Hematopoietic multipotent progenitor cell treated with erythropoietin and hydrocortisone succinate and interleukin-3 and kit ligand, for 17 days (in vitro differentiated cells): ENCODE results near the gene HAVCR2.
"Not testable (repeated sequence)": the region's sequence is repeated elsewhere in the genome, so short reads cannot be mapped to it uniquely, and the experiment has no call there.

Experiments
- DNase-seq: peaks from one replicate; pipeline ENCODE4 v3.0.0-alpha.2; 2015; ENCODE audit warnings: low spot score

HAVCR2 gene

GRCh38 chr5:157088342-157088990 is 20.4 kb downstream of the HAVCR2 start:
- no peak for DNase-seq

- no peak for DNase-seq
Observed at GRCh38 chr5:157086751-157087359, 22.0 kb downstream of the HAVCR2 start.

- no peak for DNase-seq
Observed at GRCh38 chr5:157085930-157086329, 22.9 kb downstream of the HAVCR2 start.

GRCh38 chr5:157080286-157080685 is 28.6 kb downstream of the HAVCR2 start:
- DNase-seq = no peak

GRCh38 chr5:157076558-157076957 is 32.3 kb downstream of the HAVCR2 start:
- no peak for DNase-seq

- no peak for DNase-seq
Observed at GRCh38 chr5:157072508-157072907, 36.3 kb downstream of the HAVCR2 start.

GRCh38 chr5:157069949-157070348 is 38.9 kb downstream of the HAVCR2 start:
- no peak for DNase-seq

- DNase-seq = no peak
Observed at GRCh38 chr5:157068785-157069184, 40.1 kb downstream of the HAVCR2 start.

GRCh38 chr5:157068339-157068738 is 40.5 kb downstream of the HAVCR2 start:
- DNase-seq = no peak

- no peak for DNase-seq
Observed at GRCh38 chr5:157067005-157067404, 41.8 kb downstream of the HAVCR2 start.

GRCh38 chr5:157066080-157066479 is 42.8 kb downstream of the HAVCR2 start:
- DNase-seq = no peak

- DNase-seq = no peak
Observed at GRCh38 chr5:157063776-157064430, 44.9 kb downstream of the HAVCR2 start.

- no peak for DNase-seq
Observed at GRCh38 chr5:157059891-157060290, 49.0 kb downstream of the HAVCR2 start.

- no peak for DNase-seq
Observed at GRCh38 chr5:157059093-157059539, 49.7 kb downstream of the HAVCR2 start, which contains the start of gene HAVCR1. TSS of gene HAVCR1 (minus strand) at chr5:157059116. CDS start at chr5:157057943, 1,173 bp downstream.

- no peak for DNase-seq
Observed at GRCh38 chr5:157057459-157058370, 51.1 kb downstream of the HAVCR2 start.

GRCh38 chr5:157056848-157057247 is 52.0 kb downstream of the HAVCR2 start:
- not testable (repeated sequence) for DNase-seq

- no peak for DNase-seq
Observed at GRCh38 chr5:157051604-157052245, 57.1 kb downstream of the HAVCR2 start.

GRCh38 chr5:157050050-157050449 is 58.8 kb downstream of the HAVCR2 start:
- DNase-seq = no peak

GRCh38 chr5:157049605-157050004 is 59.2 kb downstream of the HAVCR2 start:
- DNase-seq = no peak

- no peak for DNase-seq
Observed at GRCh38 chr5:157047898-157048297, 60.9 kb downstream of the HAVCR2 start.

- DNase-seq = not testable (repeated sequence)
Observed at GRCh38 chr5:157047016-157047415, 61.8 kb downstream of the HAVCR2 start.

- DNase-seq = no peak
Observed at GRCh38 chr5:157046041-157046440, 62.8 kb downstream of the HAVCR2 start.
